DOHH2 (cell line): ENCODE measurements around the gene COL9A2.

Experiments
- EZH2phosphoT487 ChIP-seq: fragments of 200-600 bp; sonication (generic); IDR thresholded peaks from 2 replicates; pipeline ENCODE4 v1.6.1; 2017; ENCODE audit warnings: borderline replicate concordance, mild to moderate bottlenecking, antibody characterized with exemption, low read length, moderate library complexity, mixed read lengths
- TF ChIP-seq, protein P1 (sequence below): fragments of 200-600 bp; sonication (generic); IDR thresholded peaks from one replicate; pipeline ENCODE4 v1.5.1; 2014; ENCODE audit warnings: antibody characterized with exemption, mild to moderate bottlenecking, low read depth, low read length; ENCODE audit not compliant: poor library complexity, severe bottlenecking

DNA sequence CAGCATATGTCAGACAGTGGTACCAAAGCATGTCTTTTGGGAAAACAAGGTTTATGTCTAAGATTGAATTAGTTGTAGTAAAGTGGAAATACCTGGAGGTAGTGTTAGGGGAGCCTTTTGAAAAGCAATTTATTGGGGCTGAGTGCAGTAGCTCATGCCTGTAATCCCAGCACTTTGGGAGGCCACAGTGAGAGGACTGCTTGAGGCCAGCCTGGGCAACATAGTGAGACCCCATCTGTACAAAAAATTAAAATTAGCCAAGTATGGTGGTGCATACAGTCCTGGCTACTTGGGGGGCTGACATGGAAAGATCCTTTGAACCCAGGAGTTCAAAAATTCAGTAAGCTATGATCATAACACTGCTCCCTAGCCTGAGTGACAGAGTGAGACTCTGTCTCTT is 51.8 kb downstream of the COL9A2 start:
- TF ChIP-seq, protein P1, sequence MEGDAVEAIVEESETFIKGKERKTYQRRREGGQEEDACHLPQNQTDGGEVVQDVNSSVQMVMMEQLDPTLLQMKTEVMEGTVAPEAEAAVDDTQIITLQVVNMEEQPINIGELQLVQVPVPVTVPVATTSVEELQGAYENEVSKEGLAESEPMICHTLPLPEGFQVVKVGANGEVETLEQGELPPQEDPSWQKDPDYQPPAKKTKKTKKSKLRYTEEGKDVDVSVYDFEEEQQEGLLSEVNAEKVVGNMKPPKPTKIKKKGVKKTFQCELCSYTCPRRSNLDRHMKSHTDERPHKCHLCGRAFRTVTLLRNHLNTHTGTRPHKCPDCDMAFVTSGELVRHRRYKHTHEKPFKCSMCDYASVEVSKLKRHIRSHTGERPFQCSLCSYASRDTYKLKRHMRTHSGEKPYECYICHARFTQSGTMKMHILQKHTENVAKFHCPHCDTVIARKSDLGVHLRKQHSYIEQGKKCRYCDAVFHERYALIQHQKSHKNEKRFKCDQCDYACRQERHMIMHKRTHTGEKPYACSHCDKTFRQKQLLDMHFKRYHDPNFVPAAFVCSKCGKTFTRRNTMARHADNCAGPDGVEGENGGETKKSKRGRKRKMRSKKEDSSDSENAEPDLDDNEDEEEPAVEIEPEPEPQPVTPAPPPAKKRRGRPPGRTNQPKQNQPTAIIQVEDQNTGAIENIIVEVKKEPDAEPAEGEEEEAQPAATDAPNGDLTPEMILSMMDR = no peak
- no peak for TF ChIP-seq EZH2phosphoT487
